Measurements from ENCODE around the gene MALSU1.
A peak's percentile ranks its signal among the peaks of the same experiment; 100 is the strongest.

Gene MALSU1

GRCh38 chr7:23335136-23335535 is 36.0 kb downstream of the MALSU1 start:
- DNase-seq (ENCODE audit: low spot score) = peak; percentile 20
- no peak for FAIRE-seq

GRCh38 chr7:23335621-23336020 is 36.5 kb downstream of the MALSU1 start:
- peak; percentile 45 for DNase-seq (ENCODE audit: low spot score)
- FAIRE-seq = peak; percentile 64

GRCh38 chr7:23336086-23336485 is 36.9 kb downstream of the MALSU1 start:
- DNase-seq (ENCODE audit: low spot score) (no peak), FAIRE-seq (peak; percentile 18)

- FAIRE-seq (no peak), DNase-seq (ENCODE audit: low spot score) (no peak)
Measured at GRCh38 chr7:23336799-23337283, 37.7 kb downstream of the MALSU1 start.

- FAIRE-seq (no peak), DNase-seq (ENCODE audit: low spot score) (no peak)
Measured at GRCh38 chr7:23337374-23337773, 38.2 kb downstream of the MALSU1 start.

- FAIRE-seq = no peak
- no peak for DNase-seq (ENCODE audit: low spot score)
Measured at GRCh38 chr7:23338439-23338838, 39.3 kb downstream of the MALSU1 start.

GRCh38 chr7:23338863-23339262 is 39.7 kb downstream of the MALSU1 start:
- DNase-seq (ENCODE audit: low spot score) (no peak), FAIRE-seq (no peak)

- FAIRE-seq (no peak), DNase-seq (ENCODE audit: low spot score) (no peak)
Measured at GRCh38 chr7:23341846-23342598, 42.9 kb downstream of the MALSU1 start.

- FAIRE-seq (no peak), DNase-seq (ENCODE audit: low spot score) (no peak)
Measured at GRCh38 chr7:23343102-23343501, 44.0 kb downstream of the MALSU1 start.

- DNase-seq (ENCODE audit: low spot score) = no peak
- no peak for FAIRE-seq
Measured at GRCh38 chr7:23343806-23344475, 44.8 kb downstream of the MALSU1 start.

- FAIRE-seq = no peak
- DNase-seq (ENCODE audit: low spot score) = no peak
Measured at GRCh38 chr7:23345601-23346000, 46.5 kb downstream of the MALSU1 start.

- DNase-seq (ENCODE audit: low spot score) (no peak), FAIRE-seq (no peak)
Measured at GRCh38 chr7:23346316-23346715, 47.2 kb downstream of the MALSU1 start.

GRCh38 chr7:23347033-23347681 is 48.0 kb downstream of the MALSU1 start:
- FAIRE-seq (no peak), DNase-seq (ENCODE audit: low spot score) (no peak)

GRCh38 chr7:23347682-23348180 is 48.6 kb downstream of the MALSU1 start:
- DNase-seq (ENCODE audit: low spot score) (peak; percentile 38), FAIRE-seq (peak; percentile 70)

- peak; percentile 61 for FAIRE-seq
- DNase-seq (ENCODE audit: low spot score) = peak; percentile 54
Measured at GRCh38 chr7:23349484-23350157, 50.5 kb downstream of the MALSU1 start.

- DNase-seq (ENCODE audit: low spot score) = no peak
- no peak for FAIRE-seq
Measured at GRCh38 chr7:23350466-23350865, 51.3 kb downstream of the MALSU1 start.

- DNase-seq (ENCODE audit: low spot score) (peak; percentile 53), FAIRE-seq (peak; percentile 75)
Measured at GRCh38 chr7:23353172-23353571, 54.0 kb downstream of the MALSU1 start.

- DNase-seq (ENCODE audit: low spot score) (no peak), FAIRE-seq (no peak)
Measured at GRCh38 chr7:23356168-23356567, 57.0 kb downstream of the MALSU1 start.

GRCh38 chr7:23356726-23357125 is 57.6 kb downstream of the MALSU1 start:
- FAIRE-seq = no peak
- no peak for DNase-seq (ENCODE audit: low spot score)

GRCh38 chr7:23357190-23358093 is 58.3 kb downstream of the MALSU1 start:
- DNase-seq (ENCODE audit: low spot score) = peak; percentile 72
- FAIRE-seq = peak; percentile 90
